ENCODE measurements around the gene MKNK1. TPM values are rescaled to one million over a fixed set of nuclear protein-coding genes. Genes with fewer than 3 reads are reported as not detected.

Gene MKNK1
- total and polyA plus RNA-seq, 2 of the 4 experiments (the other 2 are of a cell fraction) = 14.3 to 35.2 TPM

GRCh38 chr1:46553506-46553905 lies 50.6 kb downstream of the MKNK1 start:
- H4K8ac ChIP-seq (ENCODE audit: low read depth in 2 of 2, low read length in 2 of 2) = no peak overlapping the region
- peaks cover 33% of the 10 kb centered on the region for H3K27me3 ChIP-seq (ENCODE audit: control insufficient read depth, insufficient read depth, low read length)
- no peak overlapping the region for H3K18ac ChIP-seq (ENCODE audit: low read depth, low read length)
- H3K9me1 ChIP-seq (ENCODE audit: insufficient read depth, low read length) = no peaks in the 10 kb centered on the region; the same call in 1 of the 2 replicates
- H2BK20ac ChIP-seq (ENCODE audit: low read depth, low read length) = no peak overlapping the region
- no peak overlapping the region for H3K27ac ChIP-seq (ENCODE audit: insufficient read depth, low read length)
- BruUV-seq (replicated peaks) = no TSS peak
- H3K56ac ChIP-seq (ENCODE audit: extremely low read depth, insufficient read depth, low read length) = no peak overlapping the region
- no peak overlapping the region for H2AK9ac ChIP-seq (replicated peaks; ENCODE audit: low read depth, low read length, poor library complexity)
- H3K9me3 ChIP-seq (ENCODE audit: control insufficient read depth, insufficient read depth, low read length) = no peaks in the 10 kb centered on the region
- H4K20me1 ChIP-seq (ENCODE audit: insufficient read depth, low read length) = no peaks in the 10 kb centered on the region
- intact Hi-C loops (cut with micrococcal nuclease) = no loop called here
- in situ Hi-C loops (cut with MboI; ENCODE audit: low sequenced_read_pairs) = no loop called here
- H3K4ac ChIP-seq (ENCODE audit: low read depth, low read length) = no peak overlapping the region
- no peak overlapping the region for H3K9ac ChIP-seq (ENCODE audit: low read depth, low read length)
- TF ChIP-seq RAD21 (IDR thresholded peaks at IDR 0.05; ENCODE audit: low read length) (no peak), CTCF (conservative IDR thresholded peaks at IDR 0.05; ENCODE audit: low read depth, low read length) (no peak), SMC3 (IDR thresholded peaks at IDR 0.05; ENCODE audit: low read depth, low read length) (no peak), MAZ (IDR thresholded peaks at IDR 0.05; ENCODE audit: borderline replicate concordance, low read depth, low read length) (no peak), CHD1 (IDR thresholded peaks at IDR 0.05; ENCODE audit: low read depth, low read length) (no peak), CEBPB (IDR thresholded peaks at IDR 0.05; ENCODE audit: low read depth, low read length) (no peak), USF2 (IDR thresholded peaks at IDR 0.05; ENCODE audit: low read depth, low read length) (no peak), POLR2A (IDR thresholded peaks at IDR 0.05; ENCODE audit: low read depth, low read length) (no peak), BHLHE40 (IDR thresholded peaks at IDR 0.05; ENCODE audit: low read depth, low read length) (no peak), NFE2L2 (IDR thresholded peaks at IDR 0.05; ENCODE audit: low read depth, low read length) (no peak), RFX5 (IDR thresholded peaks at IDR 0.05; ENCODE audit: low read depth, low read length) (no peak)
- no peak overlapping the region for H4K91ac ChIP-seq (ENCODE audit: insufficient read depth, low read depth, low read length)
- H3K4me2 ChIP-seq (ENCODE audit: low read depth, low read length) = no peak overlapping the region
- peaks cover 4% of the 10 kb centered on the region; the same call in 1 of the 2 replicates for H3K36me3 ChIP-seq (ENCODE audit: control insufficient read depth, insufficient read depth, low read length)
- dilution Hi-C loops (cut with HindIII; ENCODE audit: low sequenced_read_pairs, unreplicated experiment) = no loop called here
- H2BK5ac ChIP-seq (ENCODE audit: low read depth, low read length, poor library complexity, severe bottlenecking) = no peak overlapping the region
- POLR2A ChIA-PET (ENCODE audit: unreplicated experiment) = no interaction called here
- H2BK120ac ChIP-seq (ENCODE audit: low read depth, low read length) = no peak overlapping the region
- CTCF ChIA-PET = no interaction called here
- DNase-seq (no peak), ATAC-seq (ENCODE audit: low read depth) (no peak)
- no peak overlapping the region for H3K4me3 ChIP-seq (ENCODE audit: insufficient read depth, low read depth, low read length)
- H2BK15ac ChIP-seq (ENCODE audit: low read depth, low read length) = no peak overlapping the region
- H2AFZ ChIP-seq (replicated peaks; ENCODE audit: low read length, poor library complexity) = no peak overlapping the region
- H3K4me1 ChIP-seq (ENCODE audit: control insufficient read depth, insufficient read depth, low read length) = no peaks in the 10 kb centered on the region
- no peak overlapping the region for H2AK5ac ChIP-seq (ENCODE audit: low read depth, low read length)
- no peak overlapping the region for H3K14ac ChIP-seq (replicated peaks; ENCODE audit: low read depth, low read length)
- no peaks in the 10 kb centered on the region for H3K79me1 ChIP-seq (ENCODE audit: low read depth in 1 of 2, low read length in 2 of 2)
- H3K23ac ChIP-seq (ENCODE audit: low read depth, low read length) = no peak overlapping the region
- WGBS, 2 experiments (ENCODE audit: extremely low coverage in 2 of 2, insufficient read length in 1 of 2) = 70% methylated on average over 2 of the region's 3 CpGs; no CpG with 5 or more reads in 1 of the 2 experiments
- H4K5ac ChIP-seq (ENCODE audit: low read depth, low read length) = no peak overlapping the region

Data from IMR-90 (cell line).